Amniotic stem cell (primary cell): Measurements from ENCODE around the gene RNF112.
"Not testable (repeated sequence)": the region's sequence is repeated elsewhere in the genome, so short reads cannot be mapped to it uniquely, and the experiment has no call there.

Experiments
- DNase-seq: peaks from one replicate; lab custom pipeline; 2025; lab: John Stamatoyannopoulos, UW

The RNF112 gene

DNA sequence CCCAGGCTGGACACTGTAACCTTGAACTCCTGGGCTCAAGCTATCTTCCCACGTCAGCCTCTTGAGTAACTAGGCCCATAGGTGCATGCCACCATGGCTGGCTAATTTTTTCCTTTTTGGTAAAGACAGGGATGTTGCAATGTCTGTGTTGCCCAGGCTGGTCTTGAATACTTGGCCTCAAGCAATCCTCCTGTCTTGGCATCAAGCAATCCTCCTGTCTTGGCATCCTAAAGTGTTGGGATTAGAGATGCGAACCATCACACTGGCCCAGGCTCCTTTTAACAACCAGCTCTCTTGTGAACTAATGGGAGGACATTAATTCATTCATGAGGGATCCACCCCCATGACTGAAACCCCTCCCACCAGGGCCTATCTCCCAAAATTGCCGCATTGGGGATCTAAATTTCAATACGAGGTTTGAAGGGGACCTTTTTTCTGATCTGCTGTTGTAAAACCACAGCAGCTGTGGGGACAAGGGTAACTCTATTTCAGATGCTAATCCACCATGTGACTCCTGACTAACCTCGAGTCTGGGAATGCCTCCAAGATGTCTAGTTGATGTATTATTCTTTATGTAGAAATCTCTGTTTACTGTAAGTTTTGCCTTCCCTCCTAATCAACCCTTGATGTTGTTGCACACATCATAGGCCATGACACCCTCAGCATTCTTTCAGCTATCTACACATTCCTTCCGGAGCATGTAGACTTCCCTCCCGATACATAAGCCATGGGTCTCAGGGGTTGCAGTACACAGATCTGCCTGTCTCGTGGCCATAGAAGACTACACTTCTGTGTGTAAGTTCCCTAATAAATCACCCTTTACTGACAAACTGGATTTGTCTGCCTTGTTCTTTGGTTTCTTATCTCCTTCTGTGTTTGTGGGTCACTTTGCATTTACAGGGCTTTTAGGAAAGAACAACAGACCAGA is 37.6 kb downstream of the RNF112 start:
- peak; percentile 78 for DNase-seq

DNA sequence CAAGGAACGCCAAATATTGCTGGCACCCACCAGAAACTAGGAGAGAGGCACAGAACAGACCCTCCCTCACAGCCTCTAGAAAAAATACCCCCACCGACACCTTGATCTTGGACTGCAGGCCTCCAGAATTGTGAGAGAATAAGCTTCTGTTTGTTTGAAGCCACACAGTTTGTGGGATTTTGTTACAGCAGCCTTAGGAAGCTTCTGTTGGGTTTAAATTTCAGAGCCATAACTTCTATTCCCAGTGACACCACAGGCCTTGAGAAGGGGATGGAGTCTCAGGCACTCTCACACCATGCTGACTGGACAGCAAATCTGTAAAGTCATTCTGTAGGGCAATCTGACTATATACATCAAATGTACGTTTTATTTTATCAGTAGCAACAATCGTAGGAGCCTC is 38.6 kb downstream of the RNF112 start:
- DNase-seq: no peak

DNA sequence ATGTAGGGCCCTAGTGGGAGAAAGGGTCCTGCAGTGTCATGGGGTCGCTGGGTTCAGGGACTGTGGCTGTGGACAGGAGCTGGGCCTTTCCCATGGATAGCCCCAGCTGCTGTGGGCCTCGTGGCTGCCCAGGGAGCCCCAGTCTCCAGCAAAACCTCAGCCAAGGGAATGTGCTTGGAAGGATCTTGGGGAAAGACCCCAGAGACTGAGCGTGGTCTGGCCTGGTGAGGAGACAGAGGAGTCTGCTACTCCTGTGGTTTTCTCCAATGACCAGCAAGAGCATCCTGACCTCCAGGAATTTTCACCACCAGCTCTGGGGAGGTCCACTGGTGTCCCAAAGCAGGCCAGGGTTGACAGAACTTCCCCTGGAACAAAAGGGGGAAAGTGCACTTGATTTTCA is 42.3 kb downstream of the RNF112 start:
- DNase-seq: no peak

DNA sequence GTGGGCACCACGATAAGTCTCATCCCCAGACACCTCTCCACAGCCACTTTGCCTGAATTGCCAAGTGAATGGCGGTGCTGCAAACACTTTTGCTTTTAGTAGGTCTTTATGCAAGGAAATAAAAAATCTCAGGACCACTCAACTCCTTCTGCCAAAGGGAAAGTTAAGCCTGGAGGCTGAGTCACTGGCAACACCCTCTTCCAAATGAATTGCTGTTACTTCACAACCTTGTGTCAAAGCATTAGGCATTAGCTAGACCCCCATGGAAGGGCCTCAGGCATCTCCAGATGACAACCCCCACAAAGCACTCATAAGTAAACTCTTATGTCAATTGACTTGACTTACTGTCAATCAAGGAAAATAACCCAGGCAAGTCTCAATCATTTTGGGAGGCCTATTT is 43.0 kb downstream of the RNF112 start:
- no peak for DNase-seq

DNA sequence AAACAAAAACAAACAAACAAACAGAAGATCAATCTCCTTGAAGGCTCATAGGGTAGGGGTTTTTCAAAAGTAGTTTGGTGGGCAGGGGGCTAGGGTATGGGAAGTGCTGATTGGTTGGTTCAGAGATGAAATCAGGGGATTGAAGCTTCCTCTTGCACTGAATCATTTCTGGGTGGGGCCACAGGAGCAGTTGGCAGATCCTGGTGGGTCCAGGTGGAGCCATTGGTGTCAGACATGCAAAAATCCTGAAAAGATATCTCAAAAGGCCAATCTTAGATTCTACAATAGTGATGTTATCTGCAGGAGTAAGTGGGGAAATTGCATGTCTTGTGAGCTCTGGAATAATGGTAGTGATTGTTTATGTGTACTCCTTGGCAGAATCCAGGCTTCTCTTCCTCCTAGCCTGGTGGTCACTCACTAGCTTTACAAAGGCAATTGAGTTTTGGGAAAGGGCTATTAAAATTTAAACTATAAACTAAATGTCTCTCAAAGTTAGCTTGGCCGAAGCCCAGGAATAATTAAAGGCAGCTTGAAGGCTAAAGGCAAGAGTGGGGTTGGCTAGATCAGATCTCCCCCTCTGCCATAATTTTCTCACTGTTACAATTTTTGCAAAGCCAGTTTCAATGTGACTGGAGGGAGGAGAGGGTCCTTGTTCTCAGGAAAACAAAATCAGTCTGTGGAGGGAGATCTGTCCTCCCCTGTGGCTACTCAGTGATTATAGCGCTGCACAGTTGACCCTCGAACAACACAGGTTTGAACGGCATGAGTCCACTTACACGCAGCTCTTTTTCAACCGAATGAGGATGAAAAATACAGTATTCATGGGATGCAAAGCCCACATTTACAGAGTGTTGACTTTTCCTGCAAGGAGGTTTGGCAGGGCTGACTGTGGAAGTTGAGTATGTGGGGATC is 45.2 kb downstream of the RNF112 start:
- no peak for DNase-seq

DNA sequence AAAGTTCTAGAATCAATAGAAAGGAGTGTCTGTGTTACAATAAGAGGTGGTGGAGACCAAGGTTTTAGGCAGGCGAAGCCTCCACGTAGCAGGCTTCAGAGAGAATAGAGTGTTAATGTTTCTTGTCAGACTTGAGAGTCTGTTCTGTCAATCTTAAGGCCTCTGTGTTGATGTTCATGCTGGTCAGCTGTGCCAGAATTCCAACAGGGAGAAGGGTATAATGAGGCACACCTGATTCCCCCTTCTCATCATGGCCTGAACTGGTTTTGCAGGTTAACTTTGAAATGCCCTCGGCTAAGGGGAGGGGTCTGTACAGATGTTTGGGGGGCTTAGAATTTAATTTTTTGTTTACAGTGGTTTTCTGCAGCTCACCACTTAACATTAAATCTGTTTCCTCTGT is 46.0 kb downstream of the RNF112 start:
- DNase-seq: no peak

DNA sequence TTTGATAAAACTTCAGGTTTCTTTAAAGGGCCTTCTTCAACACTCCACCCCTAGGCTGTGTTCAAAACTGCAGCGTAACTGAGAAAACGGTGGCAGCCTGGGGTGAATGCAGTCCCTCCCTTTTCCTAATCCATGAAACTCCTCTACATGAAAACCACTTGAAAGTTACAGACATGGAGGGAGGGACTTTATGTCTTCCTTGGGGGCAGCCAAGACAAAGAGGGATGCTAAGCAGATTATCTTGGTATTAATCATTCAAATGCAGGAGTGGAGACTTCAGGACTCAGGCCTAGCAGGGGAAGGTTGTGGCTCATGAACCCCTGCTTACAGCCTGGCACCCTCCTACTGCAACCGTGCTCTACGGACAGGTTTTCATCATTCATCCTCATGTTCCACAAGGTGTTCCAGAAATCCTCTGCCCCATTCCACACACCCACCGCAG is 46.8 kb downstream of the RNF112 start:
- no peak for DNase-seq

DNA sequence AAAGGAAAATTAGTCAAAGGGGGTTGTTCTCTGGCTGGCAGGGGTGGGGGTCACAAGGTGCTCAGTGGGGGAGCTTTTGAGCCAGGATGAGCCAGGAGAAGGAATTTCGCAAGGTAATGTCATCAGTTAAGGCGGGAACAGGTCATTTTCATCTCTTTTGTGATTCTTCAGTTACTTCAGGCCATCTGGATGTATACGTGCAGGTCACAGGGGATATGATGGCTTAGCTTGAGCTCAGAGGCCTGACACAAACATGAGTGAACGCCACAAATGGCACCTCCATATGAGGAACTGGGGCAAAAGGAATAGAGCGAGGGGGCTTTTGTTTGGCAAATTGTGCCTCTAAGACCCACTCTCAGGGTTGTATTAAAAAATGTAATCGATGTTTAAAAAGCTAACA is 47.4 kb downstream of the RNF112 start:
- DNase-seq: not testable (repeated sequence)

DNA sequence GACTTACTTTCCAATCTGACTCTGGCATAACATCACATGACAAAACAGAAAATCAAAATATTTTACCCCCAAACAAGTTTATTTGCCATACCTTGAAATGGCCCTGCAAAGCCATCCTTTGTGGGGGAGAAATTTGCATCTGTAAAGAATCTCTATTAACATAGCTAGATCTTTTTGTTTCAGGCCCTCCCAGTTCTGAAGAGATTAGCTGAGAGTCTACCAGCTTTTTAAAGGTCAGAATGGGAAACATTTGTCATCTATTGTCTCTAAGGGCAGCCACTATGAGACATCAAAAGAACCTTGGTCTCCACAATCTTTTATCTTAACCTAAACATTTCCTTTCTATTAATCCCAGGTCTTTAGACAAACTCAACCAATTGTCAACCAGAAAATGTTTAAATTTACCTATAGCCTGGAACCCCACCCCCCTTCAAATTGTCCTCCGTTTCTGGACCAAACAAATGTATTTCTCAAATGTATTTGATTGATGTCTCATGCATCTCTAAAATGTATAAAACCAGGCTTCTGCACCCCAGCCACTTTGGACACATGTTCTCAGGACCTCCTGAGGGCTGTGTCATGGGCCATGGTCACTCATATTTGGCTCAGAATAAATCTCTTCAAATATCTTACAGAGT is 48.1 kb downstream of the RNF112 start:
- DNase-seq: not testable (repeated sequence)

DNA sequence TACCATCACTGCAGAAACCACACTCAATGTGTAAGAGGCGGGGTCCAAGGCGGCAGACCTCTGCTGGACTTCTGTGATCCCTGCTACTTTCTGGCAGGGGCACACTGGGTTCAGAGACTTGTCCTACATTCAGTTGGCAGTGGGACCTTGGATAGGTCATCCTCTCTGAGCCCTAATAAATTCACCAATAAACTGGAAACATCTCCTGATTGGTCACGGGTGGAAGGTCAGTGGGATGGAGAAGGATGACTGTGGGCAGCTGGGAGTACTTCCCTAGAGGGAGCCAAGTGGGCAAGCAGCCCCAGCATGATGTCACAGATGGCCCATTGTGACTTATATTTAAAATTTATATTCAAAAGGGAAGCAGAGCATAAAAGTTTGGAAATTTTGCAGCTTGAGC is 49.7 kb downstream of the RNF112 start:
- DNase-seq: no peak

DNA sequence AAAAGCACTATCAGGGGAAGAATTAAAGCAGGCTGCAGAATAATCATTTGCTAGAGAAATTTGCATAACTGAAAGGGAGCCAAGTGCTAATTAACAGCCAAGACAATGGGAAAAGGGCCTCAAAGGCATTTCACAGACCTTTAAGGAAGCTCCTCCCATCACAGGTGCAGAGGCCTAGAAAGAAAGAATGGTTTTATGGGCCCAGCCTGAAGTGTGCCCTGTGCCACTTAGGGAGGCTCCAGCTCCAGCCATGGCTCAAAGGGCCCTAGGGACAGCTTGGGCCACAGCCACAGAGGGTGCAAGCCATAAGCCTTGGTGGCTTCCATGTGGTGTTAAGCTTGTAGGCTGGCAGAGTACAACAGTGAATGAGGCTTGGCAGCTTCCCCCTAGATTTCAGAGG is 50.1 kb downstream of the RNF112 start:
- DNase-seq: no peak

DNA sequence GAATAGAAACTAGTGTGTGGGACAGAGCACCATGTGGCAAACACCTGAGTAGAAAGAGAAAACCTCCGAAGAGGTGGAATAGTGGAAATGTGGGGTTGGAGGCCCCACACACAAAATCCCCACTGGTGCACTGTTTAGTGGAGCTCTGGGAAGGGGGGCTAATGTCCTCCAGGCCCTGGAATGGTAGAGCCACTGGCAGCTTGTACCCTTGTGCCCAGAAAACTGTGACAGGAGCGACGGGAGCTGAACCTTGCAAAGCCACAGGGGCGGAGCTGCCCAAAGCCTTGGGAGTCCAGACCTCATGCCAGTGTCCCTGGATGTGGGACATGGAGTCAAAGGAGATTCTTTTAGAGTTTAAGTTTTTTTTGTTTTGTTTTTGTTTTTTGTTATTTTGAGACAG is 50.6 kb downstream of the RNF112 start:
- no peak for DNase-seq

DNA sequence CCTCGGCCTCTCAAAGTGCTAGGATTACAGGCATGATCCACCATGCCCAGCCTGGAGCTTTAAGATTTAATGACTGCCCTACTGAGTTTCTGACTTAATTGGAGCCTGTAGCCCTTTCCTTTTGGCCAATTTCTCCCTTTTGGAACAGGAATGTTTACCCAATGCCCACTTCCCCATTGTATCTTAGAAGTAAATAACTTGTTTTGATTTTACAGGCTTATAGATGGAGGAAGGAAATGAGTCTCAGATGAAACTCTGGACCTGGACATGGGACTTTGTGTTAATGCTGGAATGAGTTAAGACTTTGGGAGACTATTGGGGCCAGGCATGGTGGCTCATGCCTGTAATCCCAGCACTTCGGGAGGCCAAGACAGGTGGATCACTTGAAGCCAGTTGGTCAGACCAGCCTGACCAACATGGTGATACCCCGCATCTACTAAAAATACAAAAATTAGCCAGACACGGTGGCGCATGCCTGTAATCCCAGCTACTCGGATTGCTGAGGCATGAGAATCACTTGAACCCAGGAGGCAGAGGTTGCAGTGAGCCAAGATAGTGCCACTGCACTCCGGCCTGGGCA is 51.5 kb downstream of the RNF112 start:
- DNase-seq: not testable (repeated sequence)

DNA sequence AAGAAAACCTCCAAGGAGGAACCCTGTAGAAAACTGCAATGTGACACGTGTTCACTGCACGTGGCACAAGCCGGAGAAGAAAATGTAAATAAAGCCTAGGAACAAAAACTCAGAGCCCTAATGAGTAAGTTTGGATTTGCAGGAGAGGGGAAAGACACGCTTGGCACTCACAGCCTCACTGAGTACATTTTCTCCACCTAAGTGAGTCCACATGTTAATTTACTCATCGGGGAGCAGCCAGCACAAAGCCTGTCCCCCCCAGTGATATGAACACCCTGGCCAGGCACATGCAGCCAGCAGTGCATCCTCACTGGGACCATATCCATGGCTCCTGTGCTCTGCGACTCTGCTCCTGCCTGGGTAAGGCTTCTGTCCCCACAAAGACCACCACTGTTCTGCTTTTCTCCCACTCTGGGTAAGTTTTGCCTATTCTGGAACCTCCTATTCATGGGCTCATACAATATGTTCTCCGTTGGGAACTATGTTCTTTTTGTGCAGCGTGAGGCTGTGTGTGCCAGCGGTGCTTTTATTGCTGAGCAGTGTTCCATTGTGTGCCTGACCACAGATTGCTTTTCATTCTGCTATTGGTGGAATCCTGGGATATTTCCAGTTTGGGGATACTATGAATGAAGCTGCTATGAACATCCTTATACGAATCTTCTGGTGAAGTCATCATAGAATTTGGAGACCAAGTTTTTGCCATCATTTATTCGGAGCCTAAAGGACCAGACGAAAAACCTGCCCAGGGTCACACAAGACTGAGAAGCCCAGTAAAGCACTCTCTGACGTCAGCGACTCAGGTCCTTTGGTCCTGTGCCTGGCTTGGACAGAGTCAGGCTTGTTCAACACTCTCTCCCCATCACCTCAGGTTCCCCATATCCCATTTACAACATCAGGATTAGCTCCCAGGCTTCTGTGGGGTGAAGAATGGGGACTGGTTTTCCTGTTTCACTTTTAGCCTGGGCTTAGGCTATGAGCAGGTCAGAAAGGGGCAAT is 53.3 kb downstream of the RNF112 start:
- DNase-seq: no peak
